Measurements from ENCODE around the gene DSCAML1.

Gene DSCAML1

DNA sequence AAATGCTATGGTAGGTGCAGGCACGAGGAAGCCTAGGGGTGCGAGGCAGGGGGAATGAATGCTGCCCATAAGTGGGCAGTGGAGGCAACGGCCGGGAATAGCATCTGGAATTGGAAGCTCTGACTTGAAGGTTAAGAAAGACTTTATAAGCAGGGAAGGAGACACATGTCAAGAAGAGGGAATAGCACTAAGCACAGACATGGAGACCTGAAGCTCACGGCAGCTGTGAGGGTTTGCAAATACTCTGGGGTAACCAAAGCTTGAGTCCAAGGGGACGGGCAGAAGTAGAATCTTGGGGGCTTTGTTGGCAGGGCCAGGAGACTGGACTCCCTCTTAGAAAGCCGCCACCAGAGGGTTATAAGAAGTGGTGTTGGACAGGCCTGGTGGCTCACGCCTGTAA lies 356.8 kb downstream of the DSCAML1 start:
- no peak for DNase-seq

DNA sequence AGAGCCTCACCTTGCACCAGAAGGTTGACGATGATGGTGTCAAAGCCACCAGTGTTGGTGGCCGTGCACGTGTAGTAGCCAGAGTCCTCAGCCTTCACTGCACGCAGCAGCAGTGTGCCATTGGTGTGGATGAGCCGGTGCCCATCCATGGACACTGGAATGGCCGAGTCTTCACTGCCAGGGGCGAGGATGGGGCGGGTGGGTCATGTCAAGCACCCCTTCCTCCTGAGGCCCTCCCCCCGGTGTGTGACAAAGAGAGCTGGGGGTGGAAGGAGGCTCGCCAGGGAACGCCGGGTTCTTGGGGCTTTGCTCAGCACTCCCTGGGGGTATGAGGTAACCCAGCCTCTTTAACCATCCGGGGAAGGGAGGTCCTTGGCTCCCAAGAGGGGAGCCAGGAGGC lies 357.8 kb downstream of the DSCAML1 start:
- no peak for DNase-seq

DNA sequence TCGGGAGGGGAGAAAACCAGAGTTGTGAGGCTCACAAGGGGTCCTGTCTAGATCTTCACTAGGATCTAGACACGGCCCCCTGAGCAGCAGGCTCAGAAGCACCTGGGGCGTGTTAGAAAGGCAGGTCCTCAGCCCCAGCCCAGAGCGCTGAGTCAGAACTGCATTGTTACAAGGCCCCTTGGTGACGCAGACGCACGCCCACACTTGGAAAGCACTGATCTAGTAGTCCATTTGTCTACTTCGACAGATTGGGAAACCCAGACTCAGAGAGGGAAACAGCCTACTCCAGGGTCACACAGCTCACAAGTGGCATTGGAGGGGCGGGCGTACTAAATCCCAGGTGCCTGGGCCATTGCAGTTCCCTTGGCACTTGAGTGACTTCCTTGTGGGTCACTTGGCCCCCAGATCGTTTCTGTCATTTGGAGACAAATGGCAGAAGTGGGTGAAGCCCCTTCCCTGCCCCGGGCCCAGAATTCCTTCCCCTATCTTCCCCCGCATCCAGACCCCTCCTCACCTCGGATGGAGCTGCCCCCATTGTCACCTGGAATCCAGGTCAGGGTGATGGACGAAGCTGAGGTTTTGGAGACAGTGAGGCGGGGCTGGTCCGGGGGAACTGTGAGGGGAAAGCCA lies 358.5 kb downstream of the DSCAML1 start:
- DNase-seq = no peak

DNA sequence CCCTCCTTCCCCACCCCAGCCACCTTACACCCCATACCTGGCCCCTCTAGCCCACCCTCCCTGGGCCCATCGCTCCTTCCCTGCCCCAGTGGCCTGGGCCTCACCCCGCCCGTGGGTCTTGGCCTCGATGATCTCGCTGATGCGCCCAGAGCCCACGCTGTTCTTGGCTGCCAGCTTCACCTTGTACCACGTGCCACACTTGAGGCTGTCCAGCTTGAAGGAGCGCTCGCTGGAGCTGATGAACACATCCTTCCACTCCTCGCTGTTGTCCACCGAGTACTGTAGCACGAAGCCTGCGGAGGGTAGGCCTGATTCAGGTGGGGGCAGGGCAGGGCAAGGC lies 359.3 kb downstream of the DSCAML1 start:
- no peak for DNase-seq

DNA sequence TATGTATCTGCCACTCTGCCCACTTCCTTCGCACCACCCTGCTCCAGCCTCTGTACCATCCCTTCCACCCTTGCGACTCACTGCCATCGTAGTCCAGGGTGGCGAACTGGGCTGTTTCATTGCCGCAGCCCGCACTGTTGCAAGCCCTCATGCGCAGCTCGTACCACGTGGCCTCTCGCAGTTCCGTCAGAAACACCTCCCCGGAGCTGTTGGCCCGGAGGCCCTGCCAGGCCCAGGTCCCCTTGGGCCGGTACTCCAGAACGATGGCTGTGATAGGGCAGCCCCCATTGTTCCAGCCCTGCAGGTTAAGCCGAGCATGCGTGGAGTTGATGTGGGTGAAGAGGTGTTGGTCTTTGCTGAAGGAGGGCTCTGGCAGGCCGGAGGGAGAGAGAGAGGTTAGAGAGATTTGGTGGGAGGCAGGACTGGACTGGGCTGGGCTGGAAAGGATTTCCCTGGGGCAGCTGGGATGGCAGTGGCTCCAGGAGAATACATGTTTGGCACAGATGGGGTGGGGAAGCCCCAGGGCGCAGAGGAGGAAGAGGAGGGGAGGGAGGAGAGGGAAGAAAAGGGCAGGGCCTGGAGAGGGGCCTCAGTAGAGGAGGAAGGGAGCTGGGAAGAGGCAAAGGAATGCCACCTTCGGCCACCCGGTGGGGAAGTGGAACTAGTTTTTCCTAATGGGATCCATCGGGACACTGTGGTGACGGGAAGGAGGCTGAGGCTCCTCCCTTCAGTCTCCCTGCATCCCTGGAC lies 359.8 kb downstream of the DSCAML1 start:
- no peak for DNase-seq

DNA sequence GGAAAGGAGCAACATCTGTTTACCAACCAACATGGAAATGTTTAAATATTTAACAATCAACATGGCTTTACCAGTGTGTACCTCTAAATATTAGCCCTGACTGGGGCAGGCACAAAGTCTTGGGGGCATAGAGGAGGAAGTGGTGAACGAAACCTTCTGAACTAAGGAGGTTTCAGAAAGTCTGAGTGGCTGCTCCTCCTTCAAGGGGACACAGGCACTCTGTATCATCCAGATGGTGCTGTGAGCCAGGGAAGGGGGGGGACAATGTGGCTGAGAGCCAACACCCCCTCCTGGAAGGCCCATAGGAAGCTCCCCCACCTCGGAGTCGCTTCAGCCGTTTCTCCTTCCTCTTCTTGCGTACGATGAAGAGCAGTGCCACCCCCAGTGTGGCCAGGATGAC lies 361.7 kb downstream of the DSCAML1 start:
- DNase-seq = no peak

DNA sequence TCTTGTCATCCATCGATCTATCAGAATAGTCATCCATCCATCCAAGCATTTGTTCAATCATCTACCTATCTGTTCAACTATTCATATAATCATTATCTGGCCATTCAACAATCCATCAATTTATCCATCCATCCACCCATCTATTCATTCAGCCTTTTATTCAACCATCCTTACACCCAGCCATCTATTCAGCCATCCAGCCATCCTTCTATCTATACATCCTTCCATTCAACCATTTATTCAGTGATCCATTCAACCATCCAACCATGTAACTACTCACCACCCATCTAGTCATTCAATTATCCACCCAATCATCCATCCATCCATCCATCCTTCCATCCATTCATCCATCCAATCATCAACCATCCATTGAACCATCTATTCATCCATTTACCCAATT lies 362.5 kb downstream of the DSCAML1 start:
- DNase-seq = no peak

DNA sequence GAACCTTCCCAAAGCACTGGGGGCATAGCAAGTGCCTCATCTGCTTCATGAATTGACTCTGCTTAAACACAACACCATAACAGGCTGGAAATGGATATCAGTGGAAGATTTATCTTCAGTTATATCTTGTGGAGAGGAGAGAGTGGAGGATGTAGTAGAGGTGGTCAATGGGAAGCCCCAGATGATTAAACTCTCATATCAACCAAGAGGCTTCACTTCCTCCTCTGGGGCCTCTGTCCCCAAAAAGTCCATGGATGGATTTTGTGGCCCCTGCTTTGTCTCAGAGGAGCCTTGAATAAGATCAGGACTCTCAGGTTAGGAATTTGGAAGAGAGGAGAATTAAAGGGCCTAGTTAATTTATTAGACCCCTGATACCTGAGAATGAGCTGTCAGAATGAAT lies 363.3 kb downstream of the DSCAML1 start:
- DNase-seq = no peak

DNA sequence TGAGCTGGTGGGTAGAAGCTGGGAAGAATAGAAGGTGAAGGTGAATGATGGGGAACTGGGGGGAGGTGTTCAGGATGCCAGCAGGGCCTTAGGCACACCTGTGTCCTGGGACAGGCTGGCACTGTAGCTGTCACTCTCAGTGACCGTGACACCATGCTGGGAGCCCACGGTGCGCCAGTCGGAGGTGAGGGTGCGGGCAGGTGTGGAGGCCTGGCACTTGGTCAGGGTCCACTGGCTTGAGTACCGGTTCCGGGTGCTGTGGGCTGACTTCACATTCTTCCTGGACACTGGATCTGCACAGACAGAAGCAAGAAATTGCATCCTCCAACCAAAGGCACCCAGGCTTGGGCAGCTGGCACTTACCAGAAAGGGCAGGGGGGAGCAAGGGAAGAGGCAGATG lies 365.6 kb downstream of the DSCAML1 start:
- DNase-seq = no peak

DNA sequence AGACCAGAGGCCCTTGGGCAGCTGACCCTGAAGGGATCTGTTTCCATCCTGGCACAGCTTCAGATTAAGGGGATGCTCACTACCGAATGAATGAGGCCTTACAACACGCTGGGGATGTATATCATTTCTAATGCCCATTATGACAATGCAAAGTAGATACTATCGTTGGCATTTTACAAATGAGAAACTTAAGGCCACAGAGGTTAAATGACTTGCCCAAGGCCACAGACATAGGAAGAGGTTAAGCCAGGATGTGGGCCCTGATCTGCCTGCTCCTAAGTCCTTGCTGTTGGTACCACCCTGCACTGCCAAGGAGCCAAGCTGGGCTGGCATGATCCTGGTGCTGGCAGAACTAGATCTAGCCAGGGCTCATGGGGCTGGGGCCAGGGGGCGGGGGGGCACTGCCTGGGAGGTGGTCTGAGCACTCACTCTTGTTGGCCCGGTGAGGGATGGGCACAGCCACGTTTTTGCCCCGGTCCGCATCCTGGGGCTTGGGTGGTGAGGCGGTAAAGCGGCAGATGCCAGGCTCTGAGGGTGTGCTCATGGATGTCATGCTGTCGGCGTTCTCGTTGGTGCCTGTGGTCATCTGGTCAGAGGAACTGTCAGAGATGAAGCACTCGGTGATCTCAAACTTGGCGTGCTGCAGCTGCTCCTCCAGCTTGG lies 366.6 kb downstream of the DSCAML1 start:
- no peak for DNase-seq

DNA sequence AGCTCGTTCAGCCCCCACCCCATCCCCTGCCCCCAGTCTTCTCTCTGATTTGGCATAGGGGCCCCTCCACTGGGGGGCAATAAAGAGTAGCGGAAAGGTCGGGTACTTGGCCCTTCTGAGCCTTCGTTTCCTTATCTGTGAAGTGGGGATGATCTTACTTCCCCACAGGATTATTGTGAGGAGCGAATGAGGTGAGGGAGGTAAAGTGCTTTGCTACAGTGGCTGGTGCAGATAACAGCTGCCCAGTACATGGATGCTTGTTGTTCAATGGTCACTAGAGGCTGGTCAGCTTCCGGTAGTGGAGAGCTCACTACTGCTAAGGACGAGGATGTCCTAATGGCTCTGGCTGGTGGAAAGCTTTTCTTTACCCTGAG lies 368.2 kb downstream of the DSCAML1 start:
- DNase-seq = no peak

DNA sequence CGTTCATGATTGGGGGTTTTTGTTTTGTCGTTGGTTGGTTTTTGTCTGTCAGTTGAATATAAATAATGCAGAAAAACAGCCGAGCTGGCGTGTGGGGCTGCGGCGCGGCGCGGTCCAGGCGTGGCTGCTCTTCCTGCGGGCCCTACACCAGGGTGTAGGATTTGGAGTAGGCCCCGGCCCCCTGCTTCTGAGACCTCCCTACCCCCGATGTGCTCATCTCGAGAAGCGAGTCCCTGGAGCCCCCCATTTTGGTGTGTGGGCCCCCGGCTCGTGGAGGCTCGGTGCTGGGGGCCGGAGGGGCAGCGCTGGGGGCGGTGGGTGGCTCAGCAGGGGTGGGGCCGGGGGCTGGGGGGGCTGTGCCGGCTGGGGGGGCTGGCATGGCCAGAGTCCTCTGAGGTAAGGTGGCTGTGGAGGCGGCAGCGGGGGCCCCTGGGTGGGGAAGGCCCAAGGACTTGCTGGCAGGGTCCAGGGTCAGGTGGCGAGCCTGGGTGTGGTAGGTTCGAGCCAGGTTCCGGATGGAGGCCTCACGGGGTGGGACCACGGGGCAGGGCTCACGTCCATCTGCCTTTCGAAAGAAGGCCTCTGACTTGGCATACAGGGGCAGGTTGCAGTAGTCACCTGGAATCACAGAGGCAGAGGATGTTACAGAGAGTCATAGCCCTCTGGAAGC lies 368.7 kb downstream of the DSCAML1 start:
- DNase-seq = no peak

DNA sequence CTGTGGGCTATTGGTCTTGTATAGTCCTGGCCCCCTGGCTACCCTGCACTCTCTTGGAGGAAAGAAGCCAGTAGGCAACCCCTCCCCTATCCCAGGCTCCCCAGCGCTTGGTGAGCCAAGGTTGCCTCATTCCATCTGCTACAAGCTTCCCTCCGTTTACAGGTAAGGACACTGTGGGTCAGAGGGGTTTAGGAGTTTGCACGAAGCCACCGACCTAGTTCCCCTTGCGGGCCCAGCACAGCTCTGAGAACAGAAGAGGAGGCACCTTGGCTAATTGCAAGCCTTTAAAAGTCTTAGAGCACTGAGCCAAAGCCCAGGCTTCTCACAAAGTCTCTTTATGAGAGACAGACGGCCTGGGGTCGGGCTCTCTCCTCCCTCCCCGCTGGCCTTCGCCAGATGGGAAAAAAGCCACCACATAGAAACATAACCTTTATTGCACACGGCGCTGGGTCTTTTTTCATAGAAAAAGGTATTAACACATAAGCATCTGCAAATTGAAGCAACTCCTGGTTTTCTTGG lies 369.6 kb downstream of the DSCAML1 start:
- DNase-seq = no peak

DNA sequence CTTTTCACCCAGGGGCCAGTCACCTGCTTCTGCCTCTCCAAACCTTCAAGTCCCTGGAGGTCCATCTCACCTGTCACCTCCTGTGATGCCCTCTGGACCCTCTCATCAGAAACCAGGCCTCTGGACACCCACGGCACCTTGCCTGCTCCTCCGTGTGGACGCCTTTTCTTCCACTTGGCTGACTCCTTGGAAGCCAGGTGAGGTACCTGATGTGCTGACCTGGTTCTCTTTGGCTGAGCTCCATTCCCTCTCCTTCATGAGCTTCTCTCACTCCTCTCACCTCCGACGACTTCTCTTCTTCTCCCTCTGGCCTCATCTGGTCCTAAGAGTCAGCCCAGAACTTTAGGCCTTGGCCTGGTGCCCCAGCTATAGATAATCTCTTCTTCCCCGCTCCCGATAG lies 370.1 kb downstream of the DSCAML1 start:
- DNase-seq = no peak

DNA sequence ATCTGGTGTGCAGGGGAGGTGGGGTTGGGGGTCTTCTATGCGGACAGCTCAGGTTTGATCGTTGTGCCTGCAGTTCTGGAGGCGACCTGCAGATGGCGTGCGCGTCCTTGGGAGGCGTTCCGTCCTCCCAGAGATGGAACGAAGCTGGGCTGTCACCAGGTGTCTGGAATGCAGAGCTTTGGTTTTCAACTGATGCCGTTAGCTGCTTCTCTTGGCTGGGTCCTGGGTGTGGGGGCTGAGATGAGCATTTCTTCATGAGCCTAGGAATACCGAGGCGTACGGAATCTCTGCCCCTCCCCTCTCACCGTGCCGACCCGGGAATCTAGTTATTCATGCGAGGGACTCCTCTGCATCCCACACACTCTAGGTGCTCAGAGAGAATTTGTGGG lies 370.7 kb downstream of the DSCAML1 start:
- peak; percentile 51 for DNase-seq

DNA sequence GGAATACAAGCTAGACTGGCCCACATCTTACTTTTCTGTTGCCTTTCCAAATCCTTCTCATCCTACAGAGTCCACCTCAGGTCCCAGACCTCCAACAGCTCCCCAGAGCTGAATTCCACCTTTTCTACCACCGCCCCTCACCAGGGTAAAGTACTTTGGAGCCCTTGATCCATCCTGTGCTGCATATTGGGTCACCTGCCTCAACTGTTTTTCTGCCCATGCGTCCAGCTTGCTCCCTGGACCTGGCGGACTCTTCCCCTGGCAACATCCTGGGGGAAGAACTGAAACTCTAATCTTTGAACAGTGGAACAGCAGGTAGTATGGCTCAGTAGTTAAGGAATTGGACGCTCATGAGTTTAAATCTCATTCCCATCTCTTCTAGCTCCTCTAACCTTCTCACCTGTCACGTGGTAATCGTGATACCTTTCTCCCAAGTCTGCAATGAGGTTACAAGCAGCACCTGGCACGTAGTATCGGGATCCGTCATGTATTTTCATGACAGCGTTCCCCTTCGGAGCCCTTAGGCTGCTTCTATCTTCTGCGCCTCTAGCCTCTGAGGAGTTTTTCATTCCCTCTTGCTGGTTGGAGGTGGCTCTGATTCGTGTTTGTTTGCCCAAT lies 371.2 kb downstream of the DSCAML1 start:
- no peak for DNase-seq

DNA sequence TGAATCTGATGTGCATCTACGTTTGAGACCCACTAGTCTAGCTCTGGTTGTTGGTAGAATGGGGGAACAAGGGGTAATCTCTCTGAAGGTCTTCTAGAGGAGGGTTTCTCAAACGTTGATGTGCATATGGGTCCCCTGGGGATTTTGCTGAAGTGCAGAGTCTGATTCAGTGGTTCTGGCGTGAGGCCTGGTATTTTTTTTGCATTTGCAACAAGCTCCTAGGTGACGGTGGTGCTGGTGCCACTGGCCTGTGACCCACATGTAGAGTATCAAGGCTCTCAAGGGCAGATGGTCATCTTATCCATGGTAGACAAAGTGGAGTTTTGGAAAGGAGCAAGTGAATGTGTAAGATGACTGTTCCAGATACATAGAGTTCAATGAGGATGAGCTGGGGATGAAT lies 372.2 kb downstream of the DSCAML1 start:
- DNase-seq = peak; percentile 46

DNA sequence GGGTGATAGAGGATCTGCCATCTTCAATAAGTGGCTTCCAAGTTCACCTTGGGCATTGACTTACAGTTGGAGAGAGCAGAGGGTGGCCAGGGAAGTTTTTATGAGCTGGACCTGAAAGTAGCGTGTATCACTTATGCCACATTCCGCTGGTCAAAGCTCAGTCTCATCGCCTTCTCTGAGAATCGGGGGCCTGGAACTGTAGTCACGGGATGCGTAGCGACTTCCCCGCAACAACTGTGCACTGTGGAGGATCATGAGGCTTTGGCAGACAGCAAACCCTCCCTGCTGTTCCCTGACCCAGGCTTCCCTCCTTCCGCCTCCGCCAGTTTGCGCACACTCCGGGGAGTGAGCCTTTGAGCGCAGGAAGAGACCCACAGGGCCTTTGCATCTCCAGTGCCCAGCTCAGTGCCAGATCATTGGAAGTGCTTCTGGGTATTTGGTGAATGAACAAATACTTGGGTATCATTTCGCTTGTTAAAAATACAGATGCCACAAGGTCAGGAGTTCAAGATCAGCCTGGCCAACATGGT lies 373.9 kb downstream of the DSCAML1 start:
- DNase-seq = no peak

DNA sequence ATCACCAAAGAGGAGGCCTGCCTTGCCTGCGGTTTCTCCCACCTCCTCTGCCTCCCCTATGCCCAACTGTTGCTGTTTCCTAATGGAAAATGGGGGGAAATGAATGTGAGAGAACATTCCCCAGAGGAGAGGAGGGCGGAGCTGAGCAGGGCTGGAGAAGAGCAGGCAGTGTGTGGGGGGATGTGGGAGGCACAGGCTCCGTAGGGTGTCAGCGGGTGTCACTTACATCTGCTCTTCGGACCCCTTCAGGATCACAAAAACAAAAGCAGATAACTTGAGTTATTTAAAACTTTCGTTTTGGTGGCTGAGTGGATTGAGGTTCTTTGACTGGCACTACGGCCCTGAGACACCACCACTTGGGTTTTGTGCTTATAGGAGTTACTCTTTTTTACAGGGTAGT lies 375.5 kb downstream of the DSCAML1 start:
- DNase-seq = no peak

DNA sequence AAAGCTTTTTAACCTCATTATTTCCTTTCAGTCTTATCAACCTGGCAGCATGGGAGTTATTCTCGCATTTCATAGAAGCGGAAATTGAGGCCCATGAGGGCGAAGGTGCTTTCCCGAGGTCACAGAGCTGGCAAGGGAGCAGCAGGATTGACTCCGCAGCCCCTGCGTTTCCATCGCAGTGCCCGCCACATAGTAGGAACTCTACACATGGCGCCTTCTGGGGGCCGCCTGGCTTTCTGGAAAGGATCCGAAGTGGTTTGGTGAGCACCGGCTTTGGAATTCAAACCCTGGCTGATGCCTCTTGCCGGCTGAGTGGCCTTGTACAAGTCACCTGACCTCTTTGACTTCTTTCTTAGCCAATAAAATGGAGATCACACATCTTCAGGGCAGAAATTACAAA lies 376.0 kb downstream of the DSCAML1 start:
- DNase-seq = no peak

DNA sequence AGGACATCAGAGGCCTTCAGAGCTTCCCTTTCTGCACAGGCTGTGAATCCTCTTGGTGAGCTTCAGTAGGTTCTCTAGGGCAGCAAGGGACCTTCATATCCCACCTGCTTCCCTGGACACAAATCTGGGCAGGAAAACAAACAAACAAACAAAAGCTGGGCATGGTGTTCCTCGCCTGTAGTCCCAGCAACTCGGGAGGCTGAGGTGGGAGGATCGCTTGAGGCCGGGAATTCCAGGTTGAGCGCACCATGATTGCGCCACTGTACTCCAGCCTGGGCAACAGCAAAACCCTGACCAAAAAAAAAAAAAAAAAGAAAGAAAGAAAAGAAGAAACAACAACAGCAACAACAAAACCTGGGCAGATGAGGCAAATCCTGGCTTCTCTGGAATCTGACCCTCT lies 376.4 kb downstream of the DSCAML1 start:
- DNase-seq = no peak

DNA sequence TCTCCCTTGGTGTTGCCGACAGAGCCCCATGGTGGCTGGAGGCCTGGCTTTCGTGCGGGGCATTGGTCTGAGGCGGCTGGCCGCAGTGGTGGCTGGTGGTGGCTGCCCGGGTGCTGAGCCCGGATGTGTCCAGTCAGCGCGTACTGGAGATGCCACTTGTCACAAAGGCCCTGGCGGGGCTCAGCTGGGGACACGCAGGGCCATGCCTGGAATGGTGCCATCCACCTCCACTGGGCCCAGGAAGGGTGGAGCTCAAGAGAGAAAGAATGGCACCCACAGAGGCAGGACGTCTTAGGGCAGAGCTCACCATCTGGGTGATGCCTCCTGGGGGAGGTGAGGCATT lies 376.9 kb downstream of the DSCAML1 start:
- no peak for DNase-seq
